Measurements from ENCODE around the gene CEP112.

Gene CEP112

GRCh38 chr17:66191593-66192377 is at the start of gene CEP112:
Gene CEP112, minus strand, starts transcription at chr17:66192133.
- DNase-seq = peak; percentile 36 to 82 (median 60)

GRCh38 chr17:66240630-66241029 is 48.7 kb upstream of the CEP112 start:
- no peak for DNase-seq

- DNase-seq = no peak
Observed at GRCh38 chr17:66240013-66240412, 48.1 kb upstream of the CEP112 start.

DNA sequence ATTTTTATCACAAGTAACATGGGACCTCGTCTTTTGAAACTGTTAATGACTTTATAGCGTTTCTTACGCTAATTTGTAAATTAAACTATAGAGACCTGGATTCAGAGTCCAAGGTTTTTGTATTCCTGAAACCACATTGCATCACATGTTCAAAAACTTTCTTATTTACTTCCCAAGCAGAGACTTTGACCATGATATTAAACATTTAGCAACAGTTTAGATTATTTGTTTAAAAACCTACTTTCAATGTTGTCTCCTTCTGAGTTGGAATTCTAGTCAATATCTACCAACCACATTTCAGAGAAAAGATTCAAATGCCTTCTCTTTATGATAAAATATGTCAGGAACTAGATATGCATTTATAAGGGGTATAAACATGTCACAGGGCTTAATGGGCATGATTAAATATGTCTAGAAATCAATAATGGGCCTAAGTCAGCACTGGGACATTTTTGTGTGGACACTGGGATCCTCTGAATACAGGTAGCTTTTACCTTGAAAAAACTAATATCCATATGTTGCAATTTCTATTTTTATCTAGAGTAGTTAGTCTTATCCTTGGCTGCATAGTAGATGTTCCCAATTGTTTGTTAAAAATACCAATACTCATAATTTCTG is 43.6 kb upstream of the CEP112 start:
- no peak for DNase-seq

GRCh38 chr17:66234611-66235010 is 42.7 kb upstream of the CEP112 start:
- no peak for DNase-seq

DNA sequence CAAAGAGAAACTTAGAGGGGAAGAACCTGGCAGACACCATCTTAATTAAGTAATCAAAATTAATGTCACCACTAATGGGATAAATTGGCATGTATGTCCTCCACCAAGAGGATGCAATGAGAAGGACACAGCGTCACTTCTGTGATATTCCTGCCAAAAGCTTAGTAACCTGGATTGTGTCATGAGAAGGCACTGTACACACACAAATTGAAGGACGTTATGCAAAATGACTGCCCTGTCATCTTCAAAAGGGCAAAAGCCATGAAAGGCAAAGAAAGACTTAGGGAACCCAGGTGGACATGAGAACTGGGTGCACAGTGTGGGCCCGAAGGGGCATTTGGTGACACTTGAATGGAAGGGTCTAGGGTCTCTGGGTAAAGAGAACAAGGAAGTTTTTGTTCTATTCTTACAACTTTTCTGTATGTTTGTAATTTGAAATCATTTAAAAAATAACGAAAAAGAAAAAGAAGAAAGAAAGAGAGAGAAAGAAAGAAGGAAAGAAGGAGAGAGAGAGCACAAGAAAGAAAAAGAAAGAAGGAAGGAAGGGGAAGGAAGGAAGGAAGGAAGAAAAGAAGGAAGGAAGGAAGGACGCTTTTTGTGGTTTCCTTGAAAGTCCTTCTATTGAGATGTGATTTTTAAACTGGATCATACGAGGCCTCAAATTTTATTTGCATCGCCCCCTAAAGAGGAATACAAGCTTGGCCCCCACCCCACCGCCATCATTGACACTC is 41.3 kb upstream of the CEP112 start:
- DNase-seq = no peak

GRCh38 chr17:66230922-66231591 is 39.1 kb upstream of the CEP112 start:
- no peak for DNase-seq

DNA sequence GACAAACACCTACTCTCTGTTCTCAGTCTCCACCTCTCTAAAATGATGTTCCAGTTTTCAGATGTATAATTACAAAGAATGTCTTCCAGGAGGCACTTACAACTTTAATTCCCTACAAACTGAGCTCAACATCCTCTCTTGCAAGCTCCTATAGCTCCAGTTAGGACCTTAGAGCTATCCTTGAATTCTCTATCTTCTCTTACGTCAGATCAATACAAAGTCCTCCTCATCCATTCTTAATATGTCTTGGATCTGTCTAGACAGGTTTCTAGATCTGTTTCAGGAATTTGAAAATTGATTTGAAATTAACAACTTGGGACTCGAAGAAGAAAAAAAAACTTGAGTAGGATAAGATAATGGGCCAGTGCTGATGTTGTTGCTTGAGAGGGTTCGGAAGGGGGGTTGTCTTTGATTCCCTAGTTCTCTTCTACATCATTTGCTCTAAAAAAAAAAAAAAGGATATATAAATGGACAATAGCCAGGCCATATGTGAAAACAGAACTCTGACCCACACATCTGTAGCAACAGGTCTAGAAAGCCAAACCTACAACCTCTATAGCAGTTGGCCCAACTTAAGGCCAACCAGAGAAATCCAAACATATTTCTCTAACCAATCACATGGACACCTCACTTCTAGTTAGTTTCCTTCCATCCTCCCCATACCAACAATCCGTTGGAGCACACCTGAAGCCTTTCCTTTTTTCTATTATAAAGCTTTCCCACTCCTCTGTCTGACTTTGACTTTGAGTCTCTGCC is 38.0 kb upstream of the CEP112 start:
- no peak for DNase-seq

DNA sequence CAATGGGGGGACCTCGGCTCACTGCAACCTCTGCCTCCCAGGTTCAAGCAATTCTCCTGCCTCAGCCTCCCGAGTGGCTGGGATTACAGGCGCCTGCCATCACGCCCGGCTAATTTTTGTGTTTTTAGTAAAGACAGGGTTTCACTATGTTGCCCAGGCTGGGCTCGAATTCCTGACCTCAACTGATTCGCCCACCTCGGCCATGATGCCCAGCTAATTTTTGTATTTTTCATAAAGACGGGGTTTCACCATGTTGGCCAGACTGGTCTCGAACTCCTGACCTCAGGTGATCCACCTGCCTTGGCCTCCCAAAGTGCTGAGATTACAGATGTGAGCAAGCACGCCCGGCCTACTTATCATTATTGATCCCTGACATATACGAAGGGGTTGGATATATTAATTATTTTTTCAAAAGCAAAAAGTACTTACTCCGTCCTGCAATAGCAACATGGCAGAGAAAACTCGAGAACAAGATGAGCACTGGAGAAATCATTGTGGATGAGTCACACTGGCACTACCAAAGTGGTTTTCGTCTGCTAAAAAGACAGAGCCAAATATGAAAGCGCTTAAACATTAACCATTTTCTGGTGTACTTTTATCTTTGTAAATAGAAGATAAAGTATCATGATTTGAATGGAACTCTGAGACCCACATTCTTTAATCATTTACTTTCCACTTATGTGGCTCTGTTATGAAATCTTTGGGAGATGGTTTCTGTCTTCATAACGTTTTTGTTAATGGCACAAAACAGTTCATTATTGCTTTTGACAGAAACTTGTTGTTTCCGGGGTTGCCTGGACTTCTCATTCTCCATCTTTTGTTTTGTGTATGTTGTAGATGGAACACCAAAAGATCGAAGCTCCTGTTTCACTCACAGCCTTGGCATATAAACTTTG is 37.2 kb upstream of the CEP112 start, which contains the start of gene APOH:
Gene APOH, minus strand, starts transcription at position 529 of the 896 bp plus-strand sequence. Its CDS starts 36 bp downstream, at position 493.
- DNase-seq = no peak

GRCh38 chr17:66227212-66228045 is 35.5 kb upstream of the CEP112 start:
- no peak for DNase-seq

DNA sequence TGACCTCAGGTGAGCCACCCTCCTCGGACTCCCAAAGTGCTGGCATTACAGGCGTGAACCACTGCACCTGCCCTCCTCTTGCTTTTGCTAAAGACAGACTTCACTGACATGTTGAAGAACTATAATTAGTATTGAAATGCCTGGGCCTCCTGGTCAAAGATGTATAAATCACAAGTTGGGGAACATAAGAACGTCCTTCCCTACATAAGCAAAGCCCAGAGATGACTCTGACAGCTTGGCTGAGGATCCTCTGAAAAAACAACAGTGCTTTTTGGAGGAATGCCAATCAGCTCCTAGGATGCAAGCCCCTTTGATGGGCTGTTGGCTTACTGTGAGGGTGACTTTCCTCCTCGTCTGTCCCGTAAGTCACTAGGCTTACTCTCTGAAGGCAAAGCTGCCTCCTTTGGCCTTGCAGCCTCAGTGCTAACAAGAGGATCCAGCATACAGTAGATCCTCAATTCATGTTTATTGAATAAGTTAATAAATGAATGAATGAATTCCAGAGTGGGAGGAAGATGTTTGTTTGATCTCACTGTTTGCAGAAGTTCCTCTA is 30.9 kb upstream of the CEP112 start:
- DNase-seq = no peak

DNA sequence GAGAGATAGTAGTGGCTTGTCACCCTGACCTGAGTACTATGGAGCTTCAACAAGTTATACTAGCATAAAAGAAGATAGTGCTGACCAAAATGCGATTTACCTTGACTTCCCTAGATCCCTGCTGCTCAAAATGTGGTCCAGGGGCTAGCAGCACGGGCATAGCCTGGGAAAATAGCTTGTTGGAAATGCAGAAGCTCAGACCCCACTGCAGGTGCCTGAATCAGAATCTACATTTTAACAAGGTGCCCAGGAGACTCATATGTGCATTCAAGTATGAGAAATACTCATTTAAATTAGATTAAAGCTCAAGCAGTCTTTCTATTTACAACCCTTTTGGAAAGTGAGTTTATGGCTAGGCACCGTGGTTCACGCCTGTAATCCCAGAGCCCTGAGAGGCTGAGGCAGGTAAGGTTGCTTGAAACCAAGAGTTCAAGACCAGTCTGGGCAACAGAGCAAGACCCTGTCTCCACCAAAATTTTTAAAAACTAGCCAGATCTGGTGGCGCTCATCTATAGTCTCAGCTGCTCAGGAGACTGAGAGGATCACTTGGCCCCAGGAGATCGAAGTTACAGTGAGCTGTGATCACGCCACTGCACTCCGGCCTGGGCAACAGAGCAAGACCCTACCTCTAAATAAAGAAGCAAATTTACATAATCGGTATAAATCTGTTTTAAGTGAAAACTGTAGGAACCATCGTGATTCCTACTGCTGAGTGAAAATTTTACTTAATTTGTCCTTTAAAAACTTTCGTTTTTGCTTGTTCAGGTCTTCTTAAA is 30.0 kb upstream of the CEP112 start:
- no peak for DNase-seq

DNA sequence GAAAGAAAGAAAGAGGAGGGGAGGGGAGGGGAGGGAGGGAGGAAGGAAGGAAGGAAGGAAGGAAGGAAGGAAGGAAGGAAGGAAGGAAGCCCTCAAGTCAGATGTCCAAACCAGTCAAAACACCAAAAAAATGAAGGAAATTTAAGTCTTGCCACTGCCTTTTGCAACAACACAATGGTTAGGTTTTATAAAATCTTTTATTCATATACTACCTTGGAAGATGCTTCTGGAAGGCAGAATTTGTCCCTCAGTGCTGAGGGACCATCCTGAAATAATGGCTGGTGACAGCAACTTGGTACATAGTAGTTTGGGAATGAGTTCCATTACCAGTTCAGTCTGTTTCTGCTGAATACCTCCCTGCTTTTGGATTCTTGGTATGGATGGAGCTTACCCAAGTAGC is 29.4 kb upstream of the CEP112 start:
- DNase-seq = no peak

DNA sequence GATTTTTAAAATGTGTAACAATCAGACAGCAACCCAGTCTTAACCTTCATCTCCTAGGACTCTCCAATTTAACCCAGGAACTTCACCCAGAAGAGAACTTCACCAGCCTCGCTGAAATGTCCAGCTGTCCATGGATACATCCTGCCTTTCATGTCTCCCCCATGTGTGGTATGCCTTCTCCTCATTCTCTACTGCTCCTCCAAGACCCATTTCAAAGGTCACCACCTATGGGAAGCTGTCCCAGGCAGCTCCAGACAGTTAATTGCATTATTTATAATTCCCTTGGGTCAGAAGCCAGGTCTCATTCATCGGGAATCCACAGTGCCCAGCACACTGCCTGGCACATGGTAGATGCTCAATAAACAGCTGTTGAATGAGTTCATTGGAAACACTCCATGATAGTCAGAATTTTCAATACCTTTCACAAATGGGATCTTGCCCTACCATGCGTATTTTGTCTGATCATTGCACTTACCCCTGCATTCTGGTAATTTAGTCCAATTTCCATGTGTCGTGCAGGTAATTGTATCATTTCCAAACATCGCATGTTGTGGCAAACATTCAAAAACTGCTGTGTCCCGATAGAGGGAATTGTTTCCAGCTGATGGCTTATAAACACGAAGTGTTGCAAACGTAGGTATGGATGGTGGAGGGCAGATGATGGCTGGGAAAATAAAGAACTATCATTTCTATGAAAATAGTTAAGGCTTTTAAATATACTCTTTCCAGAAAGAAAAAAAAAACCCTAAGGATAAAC is 28.3 kb upstream of the CEP112 start:
- DNase-seq = no peak

GRCh38 chr17:66215529-66215911 is 23.6 kb upstream of the CEP112 start:
- no peak for DNase-seq

GRCh38 chr17:66214884-66215528 is 23.1 kb upstream of the CEP112 start:
- no peak for DNase-seq

DNA sequence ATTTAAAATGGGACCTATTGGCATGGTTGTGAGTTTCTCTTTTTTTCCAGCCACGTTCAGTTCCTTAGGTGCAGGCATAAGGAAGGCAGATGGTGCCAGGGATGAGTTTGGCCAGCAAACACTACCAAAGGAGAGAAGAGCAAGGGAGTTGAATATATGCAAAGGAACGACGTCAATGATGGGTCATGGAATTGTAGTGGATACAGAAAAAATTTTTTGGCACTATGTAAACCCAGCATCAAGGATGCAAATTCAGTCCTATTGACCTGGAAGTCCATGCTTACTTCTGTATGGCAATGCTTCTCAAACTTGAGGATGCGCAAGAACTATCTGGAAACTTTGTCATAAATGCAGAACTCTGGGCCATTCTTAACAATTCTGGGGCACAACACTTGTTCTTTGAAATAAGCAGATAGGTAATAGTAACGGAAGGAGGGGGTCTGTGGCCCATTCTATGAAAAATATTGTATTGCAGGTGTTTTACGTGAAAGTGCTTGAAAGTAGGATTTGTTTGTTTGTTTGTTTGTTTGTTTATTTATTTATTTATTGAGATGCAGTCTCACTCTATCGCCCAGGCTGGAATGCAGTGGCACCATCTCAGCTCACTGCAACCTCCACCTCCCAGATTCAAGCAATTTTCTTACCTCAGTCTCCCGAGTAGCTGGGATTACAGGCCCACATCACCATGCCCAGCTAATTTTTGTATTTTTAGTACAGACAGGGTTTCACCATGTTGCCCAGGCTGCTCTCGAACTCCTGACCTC is 19.3 kb upstream of the CEP112 start:
- no peak for DNase-seq
